Measurements from ENCODE around the gene CD48. TPM values are rescaled to one million over a fixed set of nuclear protein-coding genes. Genes with fewer than 3 reads are reported as not detected.

Gene CD48
- total RNA-seq, 1 donor from 2014 or later = not detected

- no peak overlapping the region for H3K4me3 Mint-ChIP-seq (ENCODE audit: unreplicated experiment)
- H3K27me3 Mint-ChIP-seq (ENCODE audit: unreplicated experiment) = peaks cover 5% of the 10 kb centered on the region
- TF ChIP-seq CTCF (IDR thresholded peaks at IDR 0.05; ENCODE audit: unreplicated experiment) = no peak
- no peaks in the 10 kb centered on the region for H3K36me3 Mint-ChIP-seq (ENCODE audit: low read depth, unreplicated experiment)
- no peak overlapping the region for H3K27ac Mint-ChIP-seq (ENCODE audit: unreplicated experiment)
- H3K4me1 Mint-ChIP-seq (ENCODE audit: unreplicated experiment) = peaks cover 23% of the 10 kb centered on the region
- no peak for DNase-seq (ENCODE audit: low spot score)
- H3K9me3 Mint-ChIP-seq (ENCODE audit: unreplicated experiment) = no peaks in the 10 kb centered on the region
These were observed 70.0 kb downstream of the CD48 start for GRCh38 chr1:160641323-160642280.

- no peak for TF ChIP-seq CTCF (IDR thresholded peaks at IDR 0.05; ENCODE audit: unreplicated experiment)
- DNase-seq (ENCODE audit: low spot score) = no peak
- Mint-ChIP-seq H3K4me1 (ENCODE audit: unreplicated experiment) (peaks cover 24% of the 10 kb centered on the region), H3K4me3 (ENCODE audit: unreplicated experiment) (no peak overlapping the region), H3K27me3 (ENCODE audit: unreplicated experiment) (peaks cover 4% of the 10 kb centered on the region), H3K27ac (ENCODE audit: unreplicated experiment) (no peak overlapping the region), H3K9me3 (ENCODE audit: unreplicated experiment) (no peaks in the 10 kb centered on the region), H3K36me3 (ENCODE audit: low read depth, unreplicated experiment) (no peaks in the 10 kb centered on the region)
These were observed 71.1 kb downstream of the CD48 start for GRCh38 chr1:160640359-160641123.

- no peak overlapping the region for H3K27ac Mint-ChIP-seq (ENCODE audit: unreplicated experiment)
- H3K27me3 Mint-ChIP-seq (ENCODE audit: unreplicated experiment) = peaks cover 4% of the 10 kb centered on the region
- TF ChIP-seq CTCF (IDR thresholded peaks at IDR 0.05; ENCODE audit: unreplicated experiment) = no peak
- DNase-seq (ENCODE audit: low spot score) = no peak
- no peak overlapping the region for H3K4me3 Mint-ChIP-seq (ENCODE audit: unreplicated experiment)
- peaks cover 24% of the 10 kb centered on the region for H3K4me1 Mint-ChIP-seq (ENCODE audit: unreplicated experiment)
- no peaks in the 10 kb centered on the region for H3K36me3 Mint-ChIP-seq (ENCODE audit: low read depth, unreplicated experiment)
- no peaks in the 10 kb centered on the region for H3K9me3 Mint-ChIP-seq (ENCODE audit: unreplicated experiment)
These were observed 72.0 kb downstream of the CD48 start for GRCh38 chr1:160639652-160640051.

- Mint-ChIP-seq H3K9me3 (ENCODE audit: unreplicated experiment) (no peaks in the 10 kb centered on the region), H3K36me3 (ENCODE audit: low read depth, unreplicated experiment) (no peaks in the 10 kb centered on the region), H3K4me1 (ENCODE audit: unreplicated experiment) (peaks cover 24% of the 10 kb centered on the region), H3K27me3 (ENCODE audit: unreplicated experiment) (peaks cover 4% of the 10 kb centered on the region), H3K27ac (ENCODE audit: unreplicated experiment) (peak overlapping the region; percentile 59), H3K4me3 (ENCODE audit: unreplicated experiment) (no peak overlapping the region)
- DNase-seq (ENCODE audit: low spot score) = no peak
- no peak for TF ChIP-seq CTCF (IDR thresholded peaks at IDR 0.05; ENCODE audit: unreplicated experiment)
These were observed 72.7 kb downstream of the CD48 start for GRCh38 chr1:160638926-160639325.

- Mint-ChIP-seq H3K27ac (ENCODE audit: unreplicated experiment) (peak overlapping the region; percentile 59), H3K36me3 (ENCODE audit: low read depth, unreplicated experiment) (no peaks in the 10 kb centered on the region), H3K27me3 (ENCODE audit: unreplicated experiment) (peaks cover 4% of the 10 kb centered on the region), H3K9me3 (ENCODE audit: unreplicated experiment) (no peaks in the 10 kb centered on the region), H3K4me1 (ENCODE audit: unreplicated experiment) (peaks cover 24% of the 10 kb centered on the region), H3K4me3 (ENCODE audit: unreplicated experiment) (no peak overlapping the region)
- TF ChIP-seq CTCF (IDR thresholded peaks at IDR 0.05; ENCODE audit: unreplicated experiment) = no peak
- DNase-seq (ENCODE audit: low spot score) = no peak
These were observed 73.1 kb downstream of the CD48 start for GRCh38 chr1:160638540-160638857.
